HG03439 (cell line): ENCODE measurements around the gene RBM6.

Source experiments
- ATAC-seq: cut with Tn5 transposase; IDR thresholded peaks from one replicate; pipeline ENCODE4 v1.9.1; 2021; ENCODE audit warnings: mild to moderate bottlenecking, moderate library complexity; ENCODE audit not compliant: unreplicated experiment

RBM6 gene

GRCh38 chr3:50124052-50124799 is 184.3 kb downstream of the RBM6 start:
- no peak for ATAC-seq

GRCh38 chr3:50124800-50125178 is 184.8 kb downstream of the RBM6 start:
- ATAC-seq = no peak

- ATAC-seq = no peak
Observed at GRCh38 chr3:50125541-50126286, 185.8 kb downstream of the RBM6 start.

GRCh38 chr3:50126287-50127211 is 186.6 kb downstream of the RBM6 start:
- no peak for ATAC-seq
